Measurements from ENCODE around the gene SSBP4. TPM values are rescaled to one million over a fixed set of nuclear protein-coding genes. Genes with fewer than 3 reads are reported as not detected.

SSBP4 gene
- total and polyA plus RNA-seq, 2 of the 8 experiments (the other 6 are each of a cell fraction or from before 2014, with no cell fraction given): 26.4 to 33.7 TPM

GRCh38 chr19:18386543-18387271 is 32.5 kb upstream of the SSBP4 start:
- no peak overlapping the region for H3K23ac ChIP-seq (ENCODE audit: insufficient read length)
- H2BK12ac ChIP-seq (ENCODE audit: low read depth, low read length): peak overlapping the region; percentile 80
- no peak overlapping the region; the same call in 1 of the 2 replicates for H2AK5ac ChIP-seq (ENCODE audit: low read depth, low read length)
- no peak overlapping the region for H2BK120ac ChIP-seq (replicated peaks; ENCODE audit: low read depth, low read length)
- no peak overlapping the region for H3K27ac ChIP-seq (ENCODE audit: low read depth, low read length)
- H3K14ac ChIP-seq (ENCODE audit: insufficient read length): no peak overlapping the region
- no peaks in the 10 kb centered on the region for H3K79me2 ChIP-seq (ENCODE audit: control insufficient read depth in 1 of 2, insufficient read depth in 2 of 2, low read length in 2 of 2)
- CTCF ChIA-PET (ENCODE audit: partially characterized antibody): interaction anchor here (0.6 to 10.4 kb wide), 17 partner anchors 9 to 433 kb away, joined by 3 to 177 read pairs (median 6); partner anchors contain the start of genes LRRC25 and SSBP4
- H3K9me3 ChIP-seq (ENCODE audit: insufficient read depth in 2 of 2, low read depth in 1 of 2, low read length in 1 of 2): no peaks in the 10 kb centered on the region
- no peak overlapping the region for H2BK15ac ChIP-seq (ENCODE audit: low read length)
- peak overlapping the region; percentile 70 for H4K91ac ChIP-seq (replicated peaks; ENCODE audit: insufficient read length, low read length)
- H3K56ac ChIP-seq (replicated peaks; ENCODE audit: insufficient read length, low read depth, low read length): no peak overlapping the region
- peaks cover 2% of the 10 kb centered on the region; the same call in 1 of the 2 replicates for H3K23me2 ChIP-seq (ENCODE audit: low read depth, low read length)
- 0 out of 2 replicates have a peak overlapping the region, but pooled peaks have one; percentile 57 for H3K18ac ChIP-seq (ENCODE audit: extremely low read depth, low read length)
- peak overlapping the region; percentile 12 to 15; a peak in 2 of 4 replicates for H3K4me2 ChIP-seq (ENCODE audit: insufficient read depth in 1 of 2, low read depth in 2 of 2, low read length in 2 of 2)
- peaks cover 0 to 23% (median 14%) of the 10 kb centered on the region in 4 experiments; a peak in 6 of 7 replicates for H3K27me3 ChIP-seq (replicated peaks in 1 of 4; ENCODE audit: control insufficient read depth in 3 of 4, extremely low read depth in 1 of 4, insufficient read depth in 3 of 4, low read length in 3 of 4)
- 0 out of 2 replicates have a peak overlapping the region, but pooled peaks have one; percentile 40 for H2BK20ac ChIP-seq (ENCODE audit: low read length)
- no peaks in the 10 kb centered on the region for H3K79me1 ChIP-seq (ENCODE audit: low read depth, low read length)
- DNase-seq (ENCODE audit: low read depth in 1 of 2, low spot score in 2 of 2): no peak
- no peak overlapping the region for H4K5ac ChIP-seq (ENCODE audit: insufficient read length, low read depth, low read length)
- TF ChIP-seq PHF8 (conservative IDR thresholded peaks at IDR 0.05; ENCODE audit: low read depth, low read length): no peak
- TF ChIP-seq CBX5 (IDR thresholded peaks at IDR 0.05; ENCODE audit: low read depth, low read length): no peak
- TF ChIP-seq GTF2F1 (IDR thresholded peaks at IDR 0.05; ENCODE audit: borderline replicate concordance, low read depth, low read length): no peak
- TF ChIP-seq ATF3 (IDR thresholded peaks at IDR 0.05; ENCODE audit: insufficient read depth, low read depth, low read length): no peak
- no peak for TF ChIP-seq RAD21 (IDR thresholded peaks at IDR 0.05 in 1 of 2, conservative IDR thresholded peaks at IDR 0.05 in 1 of 2; ENCODE audit: low read depth in 2 of 2, low read length in 2 of 2)
- TF ChIP-seq POU5F1 (IDR thresholded peaks at IDR 0.05; ENCODE audit: low read depth, low read length): no peak
- TF ChIP-seq SP2 (IDR thresholded peaks at IDR 0.05; ENCODE audit: low read length): no peak
- H3K4me1 ChIP-seq (replicated peaks in 1 of 4; ENCODE audit: control insufficient read depth in 3 of 4, insufficient read depth in 4 of 4, low read length in 3 of 4): peaks cover 3 to 4% (median 3%) of the 10 kb centered on the region in 4 experiments
- H2AFZ ChIP-seq (ENCODE audit: low read length): no peak overlapping the region
- no peak for FAIRE-seq
- peak overlapping the region in 1 of 4 experiments; percentile 25; a peak in 2 of 7 replicates for H3K9ac ChIP-seq (replicated peaks in 1 of 4; ENCODE audit: extremely low read depth in 1 of 4, low read depth in 3 of 4, low read length in 3 of 4)
- no peaks in the 10 kb centered on the region for H3K36me3 ChIP-seq (ENCODE audit: control insufficient read depth in 2 of 4, insufficient read depth in 4 of 4, low read length in 3 of 4)
- no peak overlapping the region for H3K4ac ChIP-seq (replicated peaks; ENCODE audit: insufficient read length, low read depth, low read length)
- POLR2A ChIA-PET (ENCODE audit: partially characterized antibody): interaction anchor here (1.0 to 3.3 kb wide), 7 partner anchors 12 to 195 kb away, joined by 3 to 12 read pairs (median 4); partner anchors contain the start of gene JUND
- H3K4me3 ChIP-seq (ENCODE audit: extremely low read depth in 1 of 4, insufficient read depth in 2 of 4, low read depth in 3 of 4, low read length in 4 of 4): peak overlapping the region in 2 of 4 experiments; percentile 10 to 38; a peak in 3 of 8 replicates
- no peak overlapping the region for H4K8ac ChIP-seq (ENCODE audit: extremely low read depth, insufficient read depth, low read length)
- no peaks in the 10 kb centered on the region for H4K20me1 ChIP-seq (replicated peaks in 1 of 2; ENCODE audit: control insufficient read depth in 1 of 2, insufficient read depth in 2 of 2, low read length in 2 of 2)
- no peak overlapping the region for H2BK5ac ChIP-seq (ENCODE audit: low read depth, low read length)
- WGBS, 2 experiments (ENCODE audit: extremely low coverage in 1 of 2, insufficient coverage in 1 of 2, insufficient read length in 1 of 2, insufficient replicate concordance in 2 of 2, low coverage in 1 of 2, low lambda C conversion rate in 2 of 2, missing lambda C conversion rate in 1 of 2): 92% methylated on average over 14 of the region's 14 CpGs; no CpG with 5 or more reads in 1 of the 2 experiments

Data from H1 (cell line).